WI38 (cell line): Measurements from ENCODE around the gene DOCK1.

ENCODE experiments used
- H3K4me3 ChIP-seq: 2 replicates; pipeline ENCODE4 v1.5.1; 2011; ENCODE audit warnings: low read depth, mild to moderate bottlenecking, control low read depth, low read length
- CTCF ChIP-seq: IDR thresholded peaks from 2 replicates; pipeline ENCODE4 v1.5.1; 2012; ENCODE audit warnings: low read depth, mild to moderate bottlenecking, control low read depth, low read length

DOCK1 gene

GRCh38 chr10:127085957-127086356 is 180.7 kb downstream of the DOCK1 start:
- no peak overlapping the region for H3K4me3 ChIP-seq
- no peak for TF ChIP-seq CTCF

- no peak overlapping the region for H3K4me3 ChIP-seq
- TF ChIP-seq CTCF = no peak
These were observed 183.7 kb downstream of the DOCK1 start for GRCh38 chr10:127088908-127089307.

- H3K4me3 ChIP-seq = no peak overlapping the region
- TF ChIP-seq CTCF = no peak
These were observed 184.2 kb downstream of the DOCK1 start for GRCh38 chr10:127089446-127089845.

GRCh38 chr10:127090138-127090537 is 184.9 kb downstream of the DOCK1 start:
- no peak for TF ChIP-seq CTCF

GRCh38 chr10:127091354-127091753 is 186.1 kb downstream of the DOCK1 start:
- H3K4me3 ChIP-seq = no peak overlapping the region
- TF ChIP-seq CTCF = no peak

More at GRCh38 chr10:127090138-127090537, 184.9 kb downstream of the DOCK1 start:
- H3K4me3 ChIP-seq = no peak overlapping the region

GRCh38 chr10:127092916-127093315 is 187.7 kb downstream of the DOCK1 start:
- no peak for TF ChIP-seq CTCF
- H3K4me3 ChIP-seq = no peak overlapping the region

- H3K4me3 ChIP-seq = no peak overlapping the region
- TF ChIP-seq CTCF = no peak
These were observed 189.8 kb downstream of the DOCK1 start for GRCh38 chr10:127094984-127095383.
